Dermis microvascular lymphatic vessel endothelial cell (primary cell): Measurements from ENCODE around the gene SLC30A7. TPM values are rescaled to one million over a fixed set of nuclear protein-coding genes. Genes with fewer than 3 reads are reported as not detected.
A peak's percentile ranks its signal among the peaks of the same experiment; 100 is the strongest.
"Not testable (repeated sequence)": the region's sequence is repeated elsewhere in the genome, so short reads cannot be mapped to it uniquely, and the experiment has no call there.

ENCODE experiments used
- DNase-seq, 2 donors: peaks; one replicate each; pipeline versions ENCODE4 v3.0.0 to v3.0.0-alpha.2; 2010; ENCODE audit warnings: low read depth in 2 of 2
- total RNA-seq: library from RNA; depleted of rRNA; stranded (reverse); fragments of >200 nt; gene quantifications from 2 replicates; pipeline ENCODE4 v1.2.1, GENCODE V29; 2014

The SLC30A7 gene
- total RNA-seq, 1 donor from 2014 or later: 27.5 TPM

GRCh38 chr1:100936194-100936967 is 40.5 kb downstream of the SLC30A7 start:
- DNase-seq: no peak

GRCh38 chr1:100941098-100941527 is 45.2 kb downstream of the SLC30A7 start:
- no peak for DNase-seq

- no peak for DNase-seq
Measured at GRCh38 chr1:100941580-100942216, 45.8 kb downstream of the SLC30A7 start.

- DNase-seq: no peak
Measured at GRCh38 chr1:100942304-100943046, 46.6 kb downstream of the SLC30A7 start.

DNA sequence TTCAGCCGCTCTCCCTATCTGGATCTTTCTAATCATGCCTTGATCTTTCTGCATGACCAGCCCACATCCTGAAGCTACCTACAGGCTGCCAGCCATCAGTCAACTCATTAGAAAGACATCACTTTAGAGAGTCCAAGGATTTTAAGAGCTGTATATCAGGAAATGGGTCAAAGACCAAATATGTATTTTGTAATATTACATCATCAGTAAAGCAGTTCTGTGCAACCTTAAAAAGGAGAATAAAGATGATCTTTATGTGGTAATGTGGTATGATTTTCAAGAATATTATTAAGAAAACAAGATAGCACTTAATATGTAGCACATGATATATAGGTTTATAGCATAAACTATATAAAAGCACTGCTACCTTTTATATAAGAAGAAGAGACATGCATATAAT is 47.6 kb downstream of the SLC30A7 start:
- DNase-seq: no peak

DNA sequence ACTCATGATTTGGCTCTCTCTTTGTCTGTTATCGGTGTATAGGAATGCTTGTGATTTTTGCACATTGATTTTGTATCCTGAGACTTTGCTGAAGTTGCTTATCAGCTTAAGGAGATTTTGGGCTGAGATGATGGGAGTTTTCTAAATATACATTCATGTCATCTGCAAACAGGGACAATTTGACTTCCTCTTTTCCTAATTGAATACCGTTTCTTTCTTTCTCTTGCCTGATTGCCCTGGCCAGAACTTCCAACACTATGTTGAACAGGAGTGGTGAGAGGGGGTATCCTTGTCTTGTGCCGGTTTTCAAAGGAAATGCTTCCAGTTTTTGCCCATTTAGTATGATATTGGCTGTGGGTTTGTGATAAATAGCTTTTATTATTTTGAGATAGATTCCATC is 50.2 kb downstream of the SLC30A7 start:
- DNase-seq: not testable (repeated sequence)

DNA sequence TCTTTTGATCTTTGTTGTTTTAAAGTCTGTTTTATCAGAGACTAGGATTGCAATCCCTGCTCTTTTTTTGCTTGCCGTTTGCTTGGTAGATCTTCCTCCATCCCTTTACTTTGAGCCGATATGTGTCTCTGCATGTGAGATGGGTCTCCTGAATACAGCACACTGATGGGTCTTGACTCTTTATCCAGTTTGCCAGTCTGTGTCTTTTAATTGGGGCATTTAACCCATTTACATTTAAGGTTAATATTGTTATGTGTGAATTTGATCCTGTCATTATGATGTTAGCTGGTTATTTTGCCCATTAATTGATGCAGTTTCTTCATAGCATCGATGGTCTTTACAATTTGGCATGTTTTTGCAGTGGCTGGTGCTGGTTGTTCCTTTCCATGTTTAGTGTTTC is 51.9 kb downstream of the SLC30A7 start:
- not testable (repeated sequence) for DNase-seq

GRCh38 chr1:100948721-100949405 is 53.0 kb downstream of the SLC30A7 start:
- not testable (repeated sequence) for DNase-seq

DNA sequence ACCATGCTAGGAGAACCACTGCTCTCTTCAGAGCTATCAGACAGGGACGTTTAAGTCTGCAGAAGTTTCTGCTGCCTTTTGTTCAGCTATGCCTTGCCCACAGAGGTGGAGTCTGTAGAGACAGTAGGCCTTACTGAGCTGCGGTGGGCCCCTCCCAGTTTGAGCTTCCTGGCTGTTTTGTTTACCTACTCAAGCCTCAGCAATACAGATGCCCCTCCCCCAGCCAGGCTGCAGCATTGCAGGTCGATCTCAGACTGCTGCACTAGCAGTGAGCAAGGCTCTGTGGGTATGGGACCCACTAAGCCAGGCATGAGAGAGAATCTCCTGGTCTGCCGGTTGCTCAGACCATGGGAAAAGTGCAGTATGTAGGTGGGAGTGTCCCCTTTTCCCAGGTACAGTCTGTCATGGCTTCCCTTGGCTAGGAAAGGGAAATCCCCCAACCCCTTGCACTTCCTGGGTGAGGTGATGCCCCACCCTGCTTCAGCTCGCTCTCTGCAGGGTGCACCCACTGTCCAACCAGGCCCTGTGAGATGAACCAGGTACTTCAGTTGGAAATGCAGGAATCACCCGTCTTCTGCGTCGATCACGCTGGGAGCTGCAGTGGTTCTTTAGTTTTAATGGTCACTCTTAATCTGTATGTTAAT is 53.7 kb downstream of the SLC30A7 start:
- not testable (repeated sequence) for DNase-seq

DNA sequence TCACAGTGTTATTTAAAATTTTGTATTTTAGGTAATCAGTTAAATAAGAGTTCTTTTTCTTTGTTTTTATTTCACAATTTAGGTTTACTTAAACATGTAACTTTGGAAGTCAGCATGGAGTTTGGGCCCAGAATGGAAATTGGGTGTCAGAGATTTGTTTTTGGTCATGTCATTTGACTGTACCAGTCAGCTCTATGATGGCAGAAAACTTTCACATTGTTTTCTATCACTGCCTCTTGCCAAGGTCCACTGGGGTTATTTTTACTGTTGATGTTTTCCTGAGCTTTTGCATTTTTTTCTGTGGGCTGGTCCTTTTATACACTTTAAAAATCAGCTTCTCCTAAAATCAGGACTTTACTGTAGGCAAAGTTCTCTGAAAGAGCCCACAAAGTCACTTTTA is 54.4 kb downstream of the SLC30A7 start:
- peak in 1 of 2 donors; percentile 28 for DNase-seq

DNA sequence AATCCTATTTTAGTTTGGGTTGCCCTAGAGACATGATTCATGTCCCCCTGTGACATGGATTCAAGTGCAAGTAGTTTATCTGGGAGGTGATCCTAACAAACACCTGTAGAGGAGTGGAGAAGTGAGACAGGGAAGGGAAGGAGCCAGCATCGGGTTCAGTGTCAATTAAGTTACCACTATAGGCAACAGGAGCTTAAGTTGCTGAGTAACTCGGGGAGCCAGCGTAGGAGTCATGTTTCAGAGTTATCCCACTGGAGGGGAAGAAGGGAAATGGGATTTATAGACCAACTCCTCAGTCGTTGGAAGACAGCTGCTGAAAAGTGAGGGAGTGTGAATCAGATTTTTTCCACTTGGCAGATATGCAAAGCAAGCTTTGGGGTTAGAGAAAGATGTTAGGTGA is 54.9 kb downstream of the SLC30A7 start:
- DNase-seq: no peak

GRCh38 chr1:100952104-100952745 is 56.3 kb downstream of the SLC30A7 start:
- no peak for DNase-seq

DNA sequence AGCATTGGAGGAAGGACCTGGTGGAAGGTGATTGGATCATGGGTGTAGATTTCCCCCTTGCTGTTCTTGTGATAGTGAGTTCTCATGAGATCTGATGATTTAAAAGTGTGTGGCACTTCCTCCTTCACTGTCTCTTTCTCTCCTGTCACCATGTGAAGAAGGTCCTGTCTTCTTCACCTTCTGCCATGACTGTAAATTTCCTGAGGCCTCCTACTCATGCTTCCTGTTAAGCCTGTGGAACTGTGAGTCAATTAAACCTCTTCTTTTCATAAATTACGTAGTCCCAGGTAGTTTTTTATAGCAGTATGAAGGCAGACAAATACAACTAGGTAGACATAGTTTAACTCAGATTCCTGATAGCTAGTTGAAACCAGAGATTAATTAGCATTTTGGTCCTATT is 57.1 kb downstream of the SLC30A7 start:
- DNase-seq: peak in 1 of 2 donors; percentile 35

GRCh38 chr1:100953960-100954730 is 58.3 kb downstream of the SLC30A7 start:
- no peak for DNase-seq

DNA sequence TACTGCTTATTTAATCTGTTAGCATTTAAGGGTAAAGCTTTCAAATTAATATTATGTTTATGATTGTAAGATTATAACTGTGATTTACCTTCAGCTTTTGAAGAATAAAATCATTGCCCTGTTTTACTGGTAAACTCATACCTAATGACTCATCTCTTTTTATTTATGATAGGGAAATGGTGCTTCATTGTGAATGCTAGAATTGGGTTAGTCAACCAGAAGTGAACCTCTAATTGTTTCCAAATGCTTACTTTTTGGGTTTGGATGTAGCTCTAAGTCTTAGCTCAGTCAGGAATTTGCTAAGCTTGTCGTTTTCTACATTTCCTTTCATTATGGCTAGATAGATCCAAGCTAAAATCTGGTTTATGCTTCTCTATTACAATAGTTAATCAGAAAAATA is 59.4 kb downstream of the SLC30A7 start:
- DNase-seq: peak; percentile 52 to 80

GRCh38 chr1:100959502-100960060 is 63.7 kb downstream of the SLC30A7 start:
- peak in 1 of 2 donors; percentile 53 for DNase-seq

GRCh38 chr1:100960098-100960497 is 64.2 kb downstream of the SLC30A7 start:
- DNase-seq: no peak

- no peak for DNase-seq
Measured at GRCh38 chr1:100968621-100969020, 72.7 kb downstream of the SLC30A7 start.

- DNase-seq: no peak
Measured at GRCh38 chr1:100969327-100969726, 73.4 kb downstream of the SLC30A7 start.

- DNase-seq: no peak
Measured at GRCh38 chr1:100971021-100971420, 75.1 kb downstream of the SLC30A7 start.
